ENCODE measurements around the gene STPG3.
"Not testable (repeated sequence)": the region's sequence is repeated elsewhere in the genome, so short reads cannot be mapped to it uniquely, and the experiment has no call there.

Gene STPG3

DNA sequence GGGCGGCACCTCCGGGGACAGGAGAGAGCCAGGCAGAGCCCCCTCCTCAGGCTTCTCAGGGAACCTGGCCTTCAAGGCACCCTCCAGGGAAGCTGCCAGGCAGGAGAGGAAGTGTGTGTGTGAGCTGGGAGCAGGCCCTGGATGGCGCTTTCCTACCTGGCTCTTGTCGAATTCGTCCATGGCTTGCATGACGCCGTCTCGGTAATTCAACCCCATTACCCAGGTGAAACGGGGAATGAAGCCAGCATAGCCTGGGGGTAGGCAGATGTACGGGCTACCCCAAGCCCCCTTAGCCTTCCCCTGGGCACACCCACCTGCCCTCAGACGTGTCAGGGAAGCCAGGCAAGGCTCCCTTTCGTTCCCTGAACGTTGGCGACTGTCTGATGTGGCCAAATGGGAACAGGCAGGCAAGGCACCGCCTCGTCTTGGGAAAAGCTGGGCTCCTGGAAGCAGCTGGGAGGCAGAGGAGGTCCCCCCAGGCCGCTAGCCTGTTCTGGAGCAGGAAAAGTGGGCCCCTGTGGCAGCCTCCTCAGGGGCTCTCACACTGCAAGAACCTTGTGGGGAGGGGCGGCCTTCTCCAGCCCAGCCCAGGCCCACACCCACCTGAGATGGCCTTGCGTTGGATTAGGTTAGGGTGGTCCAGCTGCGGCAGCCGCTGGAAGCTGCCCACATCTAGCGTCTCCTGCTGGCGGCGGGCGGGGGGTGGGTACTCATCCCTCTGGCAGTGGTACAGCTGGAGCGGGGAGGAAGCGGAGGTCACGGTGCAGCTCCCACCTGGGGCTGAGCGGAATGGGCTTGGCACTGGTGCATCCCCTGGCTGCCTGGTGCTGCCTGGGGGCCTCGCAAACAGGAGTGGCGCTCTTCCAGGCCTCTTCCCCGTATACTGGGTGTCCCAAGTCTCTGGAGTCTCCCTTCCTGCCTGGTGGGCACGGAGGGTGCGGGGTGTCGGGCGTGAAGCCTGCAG lies 6.3 kb upstream of the STPG3 start:
- no peak for DNase-seq (ENCODE audit: low read depth in 2 of 2, low spot score in 1 of 2)

DNA sequence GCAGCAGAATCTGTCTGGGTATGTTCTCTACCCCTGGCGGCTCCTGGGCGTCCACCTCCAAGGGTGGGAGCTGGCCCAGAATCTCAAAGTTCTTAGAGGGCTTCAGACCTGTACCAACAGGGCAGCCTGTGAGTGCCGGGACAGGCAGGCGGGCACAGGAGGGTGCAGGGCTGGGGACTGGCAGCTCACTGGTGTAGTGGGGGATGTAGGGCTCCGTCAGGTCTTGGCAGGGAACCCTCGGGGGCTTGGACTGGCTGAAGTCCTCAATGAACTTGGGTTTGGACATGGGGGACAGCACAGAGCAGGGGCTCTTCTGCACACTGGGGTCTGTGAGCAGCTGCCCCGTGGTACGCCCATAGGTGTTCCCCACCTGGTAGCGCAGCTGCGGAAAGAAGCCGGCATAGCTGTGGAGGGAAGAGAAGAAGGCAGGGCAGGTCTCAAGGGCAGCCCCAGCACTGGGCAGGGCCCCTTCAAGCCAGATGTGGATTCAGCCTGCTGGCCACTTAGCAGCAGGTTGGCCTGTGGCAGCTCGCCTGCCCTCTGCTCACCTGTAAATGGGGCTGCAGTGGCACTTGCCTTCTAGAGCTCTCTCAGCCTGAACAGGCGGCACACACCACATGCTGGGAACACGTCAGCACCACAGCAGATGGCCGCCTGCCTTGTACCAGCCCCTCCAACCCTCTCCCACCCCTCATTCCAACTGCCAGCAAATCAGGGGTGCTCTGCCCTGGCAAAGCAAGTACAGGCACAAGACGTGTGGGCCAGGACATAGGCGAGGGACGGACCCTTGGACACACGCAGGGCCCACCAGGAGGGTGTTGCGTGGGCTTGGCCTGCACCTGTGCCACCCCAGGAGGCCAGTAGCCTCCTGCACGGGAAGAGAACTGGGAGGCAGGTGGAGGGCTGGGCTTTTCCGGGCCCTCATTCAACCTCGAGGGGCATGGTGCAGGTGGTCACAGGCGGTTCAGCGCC lies 5.3 kb upstream of the STPG3 start:
- DNase-seq (ENCODE audit: low read depth in 2 of 2, low spot score in 1 of 2): no peak

DNA sequence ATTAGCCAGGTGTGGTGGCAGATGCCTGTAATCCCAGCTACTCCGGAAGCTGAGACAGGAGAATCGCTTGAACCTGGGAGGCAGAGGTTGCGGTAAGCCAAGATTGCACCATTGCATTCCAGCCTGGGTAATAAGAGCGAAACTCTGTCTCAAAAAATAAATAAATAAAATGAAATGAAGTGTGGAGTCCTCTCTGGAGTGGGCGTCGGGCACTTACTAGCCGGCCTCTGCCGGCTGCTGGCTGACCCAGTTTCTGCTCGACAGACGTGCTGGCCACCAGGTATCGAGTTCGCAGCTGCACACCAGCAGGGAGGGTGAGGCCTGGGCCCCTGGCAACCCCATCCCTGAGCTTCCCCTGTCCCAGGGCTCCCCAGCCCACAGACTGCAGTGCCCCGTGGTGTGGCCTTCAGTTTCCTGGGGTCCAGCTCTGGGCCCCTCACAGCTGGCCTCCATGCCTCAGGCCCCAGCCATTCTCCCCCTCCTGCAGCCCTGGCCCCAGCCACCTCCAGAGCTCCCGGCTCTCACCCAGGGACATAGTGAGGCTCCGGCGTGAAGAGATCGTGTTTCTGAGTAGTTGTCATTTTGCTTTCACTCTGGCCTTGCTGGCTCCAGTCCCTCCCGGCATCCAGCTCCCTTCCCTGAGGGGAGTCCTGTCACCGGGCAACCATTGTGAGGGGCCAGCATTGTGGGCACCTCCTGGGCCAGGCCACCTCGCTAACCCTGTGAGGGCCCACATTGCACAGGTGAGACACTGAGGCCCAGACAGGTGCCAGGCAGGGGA lies 3.8 kb upstream of the STPG3 start:
- no peak for DNase-seq (ENCODE audit: low read depth in 2 of 2, low spot score in 1 of 2)

DNA sequence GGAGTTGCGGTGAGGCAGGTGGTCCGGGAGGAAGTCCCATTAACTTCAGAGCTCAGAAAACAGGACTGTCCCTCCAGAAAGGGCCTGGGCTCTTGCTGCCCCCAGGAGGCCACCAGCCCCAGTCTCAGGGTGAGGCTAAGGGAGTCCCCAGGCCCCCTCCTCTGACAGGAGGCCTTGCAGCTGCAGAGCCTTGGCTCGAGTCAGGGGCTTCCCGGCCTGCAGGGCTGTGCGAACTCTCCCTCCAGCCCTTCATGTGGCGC lies 3.2 kb upstream of the STPG3 start:
- no peak for DNase-seq (ENCODE audit: low read depth in 2 of 2, low spot score in 1 of 2)

DNA sequence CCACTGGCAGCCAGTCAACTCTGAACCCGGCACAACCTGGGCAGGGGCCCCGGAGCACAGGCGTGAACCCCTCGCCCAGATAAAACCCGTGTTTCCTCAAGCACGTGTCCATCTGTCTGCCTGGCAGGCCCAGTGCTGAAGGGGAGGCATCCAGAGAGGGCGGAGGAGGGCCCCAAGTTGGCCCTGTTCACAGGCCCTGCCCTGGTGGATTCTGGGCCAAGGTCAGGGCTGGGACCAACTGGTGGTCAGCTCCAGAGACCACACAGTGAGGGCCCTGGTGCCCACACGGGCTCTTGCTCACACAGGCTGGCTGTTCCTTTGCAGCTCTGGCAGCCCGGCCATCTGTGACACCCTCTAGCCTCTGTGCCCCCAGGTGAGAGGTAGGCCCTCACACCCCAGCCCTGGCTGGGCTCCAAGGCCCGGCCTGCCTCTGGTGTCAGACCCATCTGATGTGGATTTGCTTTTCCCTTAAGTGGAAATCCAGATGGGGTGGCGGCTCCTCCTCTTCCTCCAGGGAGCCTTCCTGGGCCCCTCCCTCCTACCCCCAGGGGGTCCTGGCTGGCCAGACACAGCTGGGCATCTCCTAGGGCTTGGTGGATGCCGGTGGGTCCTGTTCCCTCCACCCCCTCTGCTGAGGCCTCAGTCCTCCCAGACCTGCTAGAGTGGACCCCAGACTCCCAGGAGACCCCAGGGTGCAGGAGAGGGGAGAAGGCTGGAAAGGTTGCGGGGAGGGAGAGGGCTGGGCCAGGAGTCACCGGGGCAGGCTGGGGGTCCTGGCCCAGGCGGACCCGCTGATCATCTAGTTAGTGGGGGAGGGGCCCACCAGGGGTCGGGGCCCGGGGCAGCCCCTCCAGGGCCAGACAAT lies 525 bp upstream of the STPG3 start:
- no peak for DNase-seq (ENCODE audit: low read depth in 2 of 2, low spot score in 1 of 2)

DNA sequence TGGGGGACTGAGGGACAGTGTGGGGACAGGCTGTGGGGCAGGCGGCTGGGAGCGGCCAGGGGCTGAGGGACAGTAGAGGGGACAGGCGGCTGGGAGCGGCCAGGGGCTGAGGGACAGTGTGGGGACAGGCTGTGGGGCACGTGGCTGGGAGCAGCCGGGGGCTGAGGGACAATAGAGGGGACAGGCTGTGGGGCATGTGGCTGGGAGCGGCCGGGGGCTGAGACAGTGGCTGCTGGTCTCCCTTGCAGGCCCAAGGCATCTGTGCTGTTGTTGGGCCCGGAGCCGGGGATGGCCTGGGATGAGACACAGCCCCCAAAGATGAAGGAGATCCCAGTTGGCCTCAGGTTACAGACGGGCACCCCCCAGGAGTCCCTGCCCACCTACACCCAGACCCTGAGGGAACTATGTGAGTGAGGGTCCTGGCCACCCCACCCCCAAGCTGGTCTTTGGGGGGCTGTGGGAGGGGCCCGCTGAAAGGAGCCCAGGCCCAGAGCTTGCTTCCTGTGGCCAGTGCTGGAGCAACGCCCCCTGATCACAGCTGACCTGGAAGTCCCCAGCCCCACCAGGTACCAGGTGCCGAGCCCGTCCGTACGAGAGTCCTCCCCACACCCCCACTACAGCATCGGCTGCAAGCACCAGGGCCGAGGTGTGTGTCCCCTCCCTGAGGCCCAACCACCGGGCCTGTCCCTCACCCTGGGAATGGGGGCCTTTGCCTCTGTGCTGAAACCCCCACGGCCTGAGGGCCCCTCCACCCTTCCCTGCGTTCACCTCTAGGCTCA lies 593 bp downstream of the STPG3 start:
- no peak for DNase-seq (ENCODE audit: low read depth in 2 of 2, low spot score in 1 of 2)

DNA sequence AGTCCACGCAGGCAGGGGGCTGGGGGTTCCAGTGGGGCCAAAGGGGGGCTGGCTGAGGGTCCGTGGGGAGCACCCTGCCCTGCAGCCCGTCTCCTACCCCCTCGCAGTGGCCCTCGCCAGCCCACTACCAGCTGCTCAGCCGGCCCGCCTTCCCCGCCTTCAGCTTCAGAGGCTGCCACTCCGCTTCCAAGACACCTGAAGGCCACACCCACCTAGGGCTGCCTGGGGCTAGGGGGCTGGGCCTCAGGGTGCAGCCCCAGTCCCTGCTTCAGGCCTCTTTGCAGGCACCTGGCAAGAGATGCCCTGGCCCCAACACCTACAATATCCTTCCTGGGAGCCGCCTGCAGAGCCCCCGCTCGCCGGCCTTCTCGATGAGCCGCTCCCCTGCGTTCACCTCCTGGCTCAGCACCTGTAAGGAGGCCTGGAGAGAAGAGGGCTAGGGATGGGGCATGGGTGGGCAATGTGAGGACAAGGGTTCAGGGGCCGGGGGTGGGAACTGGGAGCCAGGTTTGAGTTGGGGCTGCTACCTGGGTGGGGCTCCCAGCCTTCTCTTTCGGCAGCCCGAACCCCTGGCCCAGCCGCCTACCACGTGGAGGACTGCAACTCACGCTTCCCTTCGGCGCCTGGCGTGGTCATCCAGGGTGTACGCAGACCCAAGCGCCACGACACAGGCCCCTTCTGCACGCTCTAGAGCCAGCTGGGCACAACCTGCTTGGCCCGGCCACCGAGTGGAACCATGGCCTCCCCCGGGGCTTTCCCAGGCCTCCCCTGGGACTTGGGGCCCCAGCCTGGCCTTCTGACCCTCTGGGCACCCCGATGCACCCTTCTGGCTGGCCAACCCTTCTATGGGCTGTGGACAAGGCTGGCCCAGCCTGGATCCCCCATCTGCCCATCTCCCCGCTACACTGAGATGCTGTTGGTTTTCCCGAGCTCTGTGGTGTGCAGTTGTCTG lies 1.7 kb downstream of the STPG3 start:
- no peak for DNase-seq (ENCODE audit: low read depth in 2 of 2, low spot score in 1 of 2)

DNA sequence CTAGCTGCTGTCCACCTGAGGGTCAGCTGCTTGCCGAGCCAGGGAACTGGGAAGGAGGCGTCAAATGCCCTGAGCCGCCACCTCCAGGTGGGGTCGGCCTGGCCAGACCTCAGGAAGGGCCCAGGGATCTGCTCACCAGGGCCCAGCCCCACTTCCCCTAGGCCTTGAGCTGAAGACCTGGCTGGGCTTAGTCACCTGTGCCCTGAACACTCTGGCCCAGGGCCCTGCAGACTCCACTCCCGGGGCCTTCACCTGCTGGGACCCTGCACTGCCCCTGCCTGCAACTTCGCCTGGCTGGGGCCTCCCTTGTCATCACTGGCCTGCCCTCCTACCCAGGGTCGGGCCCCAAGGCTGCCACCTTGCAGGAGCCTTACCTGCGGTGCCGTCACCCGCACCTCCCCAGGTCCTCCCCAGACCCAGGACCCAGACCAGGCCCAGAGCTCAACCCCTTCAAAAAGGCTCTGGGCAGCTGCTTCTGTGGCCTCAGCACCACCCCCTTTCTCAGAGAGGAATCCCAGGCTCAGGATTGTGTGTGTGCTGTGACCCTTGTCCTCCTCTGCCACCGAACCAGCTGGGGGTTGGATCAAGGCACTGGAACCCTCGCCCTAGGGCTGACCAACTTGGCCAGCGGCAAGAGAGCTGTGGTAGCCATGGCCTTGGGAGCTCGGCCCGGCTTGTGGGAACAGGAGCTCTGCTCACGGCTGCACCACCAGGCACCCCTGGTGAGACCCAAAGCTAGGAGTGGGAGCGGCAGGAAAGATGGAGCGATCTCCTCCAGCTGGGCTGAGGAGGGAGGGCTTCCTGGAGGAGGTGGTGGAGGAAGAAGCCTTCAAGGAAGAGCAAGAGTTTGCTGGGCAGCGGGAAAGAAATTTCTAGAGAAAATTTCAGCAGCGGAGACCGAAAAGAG lies 2.9 kb downstream of the STPG3 start:
- no peak for DNase-seq (ENCODE audit: low read depth in 2 of 2, low spot score in 1 of 2)

DNA sequence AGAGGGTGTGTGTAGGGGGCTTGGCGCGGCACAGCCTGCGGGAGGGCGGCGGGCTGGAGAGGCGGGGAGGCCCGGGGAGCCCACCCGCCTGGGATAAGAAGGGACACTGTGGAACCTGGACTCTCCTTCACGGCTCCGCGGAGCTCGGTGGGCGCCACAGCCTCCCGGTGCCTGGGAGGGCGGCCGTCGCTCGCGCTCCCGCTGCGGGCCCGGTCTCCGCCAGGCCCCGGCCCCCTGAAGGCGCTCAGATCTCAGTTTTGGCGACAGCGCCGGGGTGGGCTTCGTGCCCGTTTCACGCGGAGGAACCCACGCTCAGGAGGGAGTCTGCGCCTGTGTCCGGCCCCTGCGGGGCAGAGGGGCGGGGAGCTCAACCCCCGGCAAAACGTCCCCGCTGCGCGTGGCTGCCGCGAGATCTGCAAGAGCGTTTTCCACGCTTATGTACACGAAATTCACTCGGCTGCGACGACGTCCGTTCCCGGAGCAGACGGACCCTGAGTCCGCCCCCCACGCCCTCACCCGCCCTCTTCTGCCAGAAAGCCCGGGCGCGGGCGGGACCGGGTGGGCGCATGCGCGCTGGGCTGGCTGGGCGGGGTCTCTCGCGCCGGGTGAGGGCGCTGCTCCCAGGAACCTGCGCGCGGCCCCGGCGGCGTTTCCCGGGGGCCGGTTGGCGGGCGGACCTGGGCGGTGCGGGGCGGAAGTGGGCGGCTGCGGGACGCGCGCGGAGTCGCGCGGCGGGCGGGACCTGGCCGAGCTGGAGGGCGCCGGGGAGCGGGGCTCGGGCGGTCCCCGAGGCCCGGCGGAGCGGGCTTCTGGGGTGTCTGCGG lies 3.8 kb downstream of the STPG3 start, which contains the start of gene NELFB:
Gene NELFB (plus strand): TSS at position 704 of the 824 bp plus-strand sequence.
- DNase-seq (ENCODE audit: low read depth in 2 of 2, low spot score in 1 of 2): peak; percentile 90 to 91

DNA sequence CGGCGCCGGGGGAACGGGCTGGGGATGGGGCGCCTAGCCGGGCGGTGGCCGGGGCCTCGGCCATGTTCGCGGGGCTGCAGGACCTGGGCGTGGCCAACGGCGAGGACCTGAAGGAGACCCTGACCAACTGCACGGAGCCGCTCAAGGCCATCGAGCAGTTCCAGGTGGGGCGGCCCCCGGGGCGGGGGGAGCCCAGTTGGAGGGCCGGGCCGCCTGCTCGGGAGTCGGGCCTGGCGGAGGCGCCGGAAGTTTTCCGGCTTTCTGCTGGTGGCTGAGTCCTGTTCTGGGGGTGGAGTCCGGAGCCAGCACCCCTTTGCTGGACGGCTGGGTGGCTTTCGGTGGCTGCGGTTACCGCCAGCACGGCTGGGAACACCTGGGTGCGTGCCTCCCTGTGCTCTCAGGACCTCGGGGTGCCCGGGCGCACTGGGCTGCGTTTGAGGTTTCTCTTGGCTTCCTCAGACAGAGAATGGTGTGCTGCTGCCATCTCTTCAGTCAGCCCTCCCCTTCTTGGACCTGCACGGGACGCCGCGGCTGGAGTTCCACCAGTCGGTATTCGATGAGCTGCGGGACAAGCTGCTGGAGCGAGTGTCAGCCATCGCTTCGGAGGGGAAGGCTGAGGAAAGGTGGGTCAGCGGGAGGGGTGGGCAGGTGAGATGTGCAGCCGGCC lies 4.5 kb downstream of the STPG3 start:
- no peak for DNase-seq (ENCODE audit: low read depth in 2 of 2, low spot score in 1 of 2)

DNA sequence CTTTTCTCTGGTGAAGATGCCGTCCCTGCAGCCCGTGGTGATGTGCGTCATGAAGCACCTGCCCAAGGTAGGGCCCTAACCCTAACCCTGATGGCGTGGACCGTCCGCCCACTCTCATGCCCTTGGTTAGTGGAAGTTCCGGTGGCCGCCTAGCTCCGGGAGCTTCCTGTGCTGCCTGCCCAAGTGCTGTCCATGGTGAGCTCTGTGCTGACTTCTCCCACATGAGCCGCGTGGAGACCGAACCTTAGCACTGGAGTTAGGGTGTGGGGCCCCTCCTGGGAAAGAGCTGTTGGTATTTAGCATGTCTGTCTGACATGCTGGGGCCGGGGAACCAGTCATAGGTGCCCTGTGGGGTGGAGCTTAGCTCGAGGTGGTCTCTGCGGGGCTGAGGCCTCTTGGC lies 5.3 kb downstream of the STPG3 start:
- DNase-seq (ENCODE audit: low read depth in 2 of 2, low spot score in 1 of 2): no peak

DNA sequence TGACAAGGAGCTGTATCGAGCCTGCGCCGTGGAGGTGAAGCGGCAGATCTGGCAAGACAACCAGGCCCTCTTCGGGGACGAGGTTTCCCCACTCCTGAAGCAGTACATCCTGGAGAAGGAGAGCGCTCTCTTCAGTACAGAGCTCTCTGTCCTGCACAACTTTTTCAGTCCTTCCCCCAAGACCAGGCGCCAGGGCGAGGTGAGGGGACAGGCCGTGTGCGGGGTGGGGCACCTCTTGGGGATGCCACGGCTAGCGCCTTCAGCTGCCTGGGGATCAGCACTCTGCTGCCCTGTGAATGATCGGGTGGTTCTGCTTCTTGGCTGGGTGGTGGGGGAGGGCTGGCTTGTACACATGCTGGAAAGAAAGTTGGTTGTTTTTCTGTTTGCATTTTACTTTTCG lies 5.8 kb downstream of the STPG3 start:
- no peak for DNase-seq (ENCODE audit: low read depth in 2 of 2, low spot score in 1 of 2)

DNA sequence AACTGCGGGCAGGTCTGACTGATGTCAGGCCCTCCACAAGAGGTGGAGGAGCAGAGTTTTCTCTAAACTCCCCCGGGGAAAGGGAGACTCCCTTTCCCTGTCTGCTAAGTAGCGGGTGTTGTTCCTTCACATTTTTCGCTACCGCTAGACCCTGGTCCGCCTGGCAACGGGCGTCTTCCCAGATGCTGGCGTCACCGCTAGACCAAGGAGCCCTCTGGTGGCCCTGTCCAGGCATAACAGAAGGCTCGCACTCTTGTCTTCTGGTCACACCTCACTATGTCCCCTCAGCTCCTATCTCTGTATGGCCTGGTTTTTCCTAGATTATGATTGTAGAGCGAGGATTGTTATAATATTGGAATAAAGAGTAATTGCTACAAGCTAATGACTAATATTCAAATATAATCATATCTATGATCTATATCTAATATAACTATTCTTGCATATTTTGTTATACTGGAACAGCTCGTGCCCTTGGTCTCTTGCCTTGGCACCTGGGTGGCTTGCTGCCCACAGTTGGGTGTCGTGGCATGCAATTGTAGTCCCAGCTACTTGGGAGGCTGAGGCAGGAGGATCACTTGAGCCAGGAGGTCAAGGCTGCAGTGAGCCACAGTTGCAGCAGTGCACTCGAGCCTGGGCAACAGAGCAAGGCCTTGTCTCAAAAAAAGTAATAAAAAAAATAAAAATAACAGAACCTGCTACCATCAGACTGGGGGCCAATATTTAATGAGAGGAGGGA lies 11.3 kb downstream of the STPG3 start:
- DNase-seq (ENCODE audit: low read depth in 2 of 2, low spot score in 1 of 2): not testable (repeated sequence)

DNA sequence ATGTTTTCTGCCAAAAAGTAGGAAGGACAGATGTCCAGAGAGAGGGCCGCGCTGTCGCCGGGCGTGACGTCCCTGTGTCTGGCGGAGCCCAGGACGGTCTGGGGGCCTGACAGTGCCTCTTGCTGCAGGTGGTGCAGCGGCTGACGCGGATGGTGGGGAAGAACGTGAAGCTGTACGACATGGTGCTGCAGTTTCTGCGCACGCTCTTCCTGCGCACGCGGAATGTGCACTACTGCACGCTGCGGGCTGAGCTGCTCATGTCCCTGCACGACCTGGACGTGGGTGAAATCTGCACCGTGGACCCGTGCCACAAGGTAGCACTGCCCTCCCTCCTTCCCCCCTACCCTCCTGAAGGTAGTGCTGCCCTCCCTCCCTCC lies 11.8 kb downstream of the STPG3 start:
- DNase-seq (ENCODE audit: low read depth in 2 of 2, low spot score in 1 of 2): no peak

DNA sequence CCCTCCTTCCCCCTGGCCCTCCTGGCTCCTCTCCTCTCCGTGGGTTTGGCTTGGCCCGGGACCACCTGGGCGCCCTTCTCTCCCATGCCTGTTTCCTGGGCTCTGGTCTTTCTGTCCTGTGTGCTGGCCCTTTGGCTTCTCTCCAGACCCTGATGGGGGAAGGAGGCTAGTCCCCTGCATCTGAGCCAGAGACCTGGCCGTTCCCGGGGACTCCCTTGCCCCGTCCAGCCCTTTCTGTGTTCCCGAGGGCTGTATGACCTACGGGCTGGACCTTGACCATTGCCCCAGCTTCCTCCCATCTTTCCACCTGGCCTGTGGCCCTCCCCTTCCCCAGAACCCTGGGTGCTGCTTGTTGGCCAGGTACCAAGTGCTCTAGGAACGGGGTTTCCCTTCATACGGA lies 12.4 kb downstream of the STPG3 start:
- DNase-seq (ENCODE audit: low read depth in 2 of 2, low spot score in 1 of 2): no peak
